GM12878 (cell line): Measurements from ENCODE around the gene ZNF600. TPM values are rescaled to one million over a fixed set of nuclear protein-coding genes. Genes with fewer than 3 reads are reported as not detected.
"Not testable (repeated sequence)": the region's sequence is repeated elsewhere in the genome, so short reads cannot be mapped to it uniquely, and the experiment has no call there.

Experiments
- ATAC-seq: fragments of 200-7000 bp; cut with Tn5 transposase; 3 replicates; pipeline ENCODE4 v1.9.1; 2020; ENCODE audit warnings: mild to moderate bottlenecking, moderate library complexity
- BruUV-seq: library from RNA; stranded (reverse); fragments of 400-500 nt; replicated peaks from 2 replicates; lab custom pipeline; 2021; lab: Mats Ljungman, UMichigan
- CTCF ChIA-PET: fragments of 300-600 bp; sonication (Branson Sonifier 250); formaldehyde crosslinking; extraction: SDS; loops from one replicate; lab custom pipeline; 2021; ENCODE audit warnings: inconsistent platforms; lab: Yijun Ruan, JAX
- POLR2A ChIA-PET: fragments of 350-600 bp; formaldehyde crosslinking; extraction: SDS; loops from one replicate; lab custom pipeline; 2021; ENCODE audit warnings: inconsistent platforms; lab: Charles Lee
- RAD21 ChIA-PET: fragments of 300-600 bp; sonication (Branson Sonifier 250); formaldehyde crosslinking; loops from one replicate; lab custom pipeline; 2023; ENCODE audit warnings: antibody characterized with exemption; ENCODE audit not compliant: unreplicated experiment; lab: Charles Lee
- SMC1A ChIA-PET: fragments of 300-600 bp; sonication (Branson Sonifier 250); formaldehyde crosslinking; loops from one replicate; lab custom pipeline; 2023; ENCODE audit not compliant: unreplicated experiment, uncharacterized antibody; lab: Charles Lee
- DNase-seq: peaks from one replicate; pipeline ENCODE4 v3.0.0-alpha.2; 2011; ENCODE audit warnings: low read depth, low spot score
- FAIRE-seq: peaks from 3 replicates; lab custom pipeline; 2011; peaks lifted over from hg19 to GRCh38; lab: Jason Lieb, UNC
- H2AFZ ChIP-seq: 2 replicates; pipeline ENCODE4 v1.6.0; 2011; ENCODE audit warnings: low read depth, low read length, control low read depth; ENCODE audit not compliant: control insufficient read depth
- H3K27ac ChIP-seq: 2 replicates; pipeline ENCODE4 v1.5.1; 2011; ENCODE audit warnings: control low read depth; ENCODE audit not compliant: control insufficient read depth, insufficient read depth
- H3K27me3 ChIP-seq, 2 experiments: replicated peaks in 1 of 2; 2 replicates each; pipeline versions ENCODE4 v1.6.0 to v1.6.1; 2011; ENCODE audit warnings: low read length in 1 of 2; ENCODE audit not compliant: control insufficient read depth in 2 of 2, insufficient read depth in 2 of 2
- H3K36me3 ChIP-seq, 2 experiments: 2 replicates each; pipeline ENCODE4 v1.5.1; 2011; ENCODE audit warnings: low read length in 1 of 2; ENCODE audit not compliant: control insufficient read depth in 2 of 2, insufficient read depth in 2 of 2
- H3K4me1 ChIP-seq: 2 replicates; pipeline ENCODE4 v1.6.1; 2011; ENCODE audit warnings: mild to moderate bottlenecking, low read length, moderate library complexity, mixed read lengths; ENCODE audit not compliant: control insufficient read depth, insufficient read depth
- H3K4me2 ChIP-seq: 2 replicates; pipeline ENCODE4 v1.6.0; 2011; ENCODE audit warnings: control low read depth; ENCODE audit not compliant: control insufficient read depth, insufficient read depth
- H3K4me3 ChIP-seq: fragments of 200-600 bp; sonication (generic); 2 replicates; pipeline ENCODE4 v1.5.1; 2016
- H3K79me2 ChIP-seq: 2 replicates; pipeline ENCODE4 v1.6.0; 2011; ENCODE audit warnings: low read length; ENCODE audit not compliant: control insufficient read depth, insufficient read depth
- H3K9ac ChIP-seq: 2 replicates; pipeline ENCODE4 v1.8.0; 2011; ENCODE audit warnings: low read length, control low read depth, mixed read lengths; ENCODE audit not compliant: control insufficient read depth, insufficient read depth
- H3K9me3 ChIP-seq: replicated peaks from 3 replicates; pipeline ENCODE4 v1.5.1; 2011; ENCODE audit warnings: mild to moderate bottlenecking, low read length; ENCODE audit not compliant: control insufficient read depth, insufficient read depth
- H4K20me1 ChIP-seq: 2 replicates; pipeline ENCODE4 v1.6.0; 2011; ENCODE audit not compliant: control insufficient read depth, insufficient read depth
- DPF2 ChIP-seq: fragments of 450-650 bp; IDR thresholded peaks from 2 replicates; pipeline ENCODE4 v1.6.1; 2017; ENCODE audit warnings: mild to moderate bottlenecking
- IKZF2 ChIP-seq, 2 experiments: fragments of 450-650 bp; IDR thresholded peaks; 2 replicates each; pipeline ENCODE4 v1.6.1; 2017; ENCODE audit warnings: mild to moderate bottlenecking in 2 of 2, moderate library complexity in 2 of 2
- MYC ChIP-seq: IDR thresholded peaks from 2 replicates; pipeline ENCODE4 v1.6.1; 2011; ENCODE audit warnings: mild to moderate bottlenecking, low read length, moderate library complexity, inconsistent platforms; ENCODE audit not compliant: insufficient read depth, insufficient replicate concordance, insufficient read length, severe bottlenecking
- NFYB ChIP-seq: IDR thresholded peaks from 2 replicates; pipeline ENCODE4 v1.6.1; 2011; ENCODE audit warnings: low read depth, mild to moderate bottlenecking, low read length, improper control_type of control experiment, moderate library complexity; ENCODE audit not compliant: insufficient read depth
- NR2C2 ChIP-seq: IDR thresholded peaks from 2 replicates; pipeline ENCODE4 v1.6.1; 2011; ENCODE audit warnings: borderline replicate concordance, low read depth; ENCODE audit not compliant: control insufficient read depth, insufficient read length
- SREBF2 ChIP-seq: IDR thresholded peaks from 2 replicates; pipeline ENCODE4 v1.6.1; 2012; ENCODE audit warnings: mild to moderate bottlenecking, low read length
- ZNF592 ChIP-seq: fragments of 450-650 bp; IDR thresholded peaks from 2 replicates; pipeline ENCODE4 v1.6.1; 2017; ENCODE audit warnings: mild to moderate bottlenecking, moderate library complexity
- WGBS: methylation state at CpG from one replicate; pipeline ENCODE4 v1.1.6; 2016; ENCODE audit warnings: low lambda C conversion rate; ENCODE audit not compliant: insufficient replicate concordance, insufficient coverage; ENCODE audit errors: missing lambda C conversion rate; 5-methylcytosine and 5-hydroxymethylcytosine counted together
- in situ Hi-C: fragments of 300-500 bp; cut with MboI; formaldehyde crosslinking; loops from 9 replicates; pipeline ENCODE4 v1.14.3; 2018; ENCODE audit warnings: mixed read lengths
- intact Hi-C: fragments of 100-400 bp; cut with micrococcal nuclease; formaldehyde crosslinking; loops from one replicate; pipeline ENCODE4 v1.14.2; 2022; ENCODE audit not compliant: unreplicated experiment
- polyA plus RNA-seq, 11 experiments: library from polyadenylated mRNA; depleted of rRNA in 4 of 11; unstranded in 6 of 11; stranded (reverse) in 5 of 11; fragments of >200 nt; fragmentation: Nextera tagmentation in 4 of 11; fragmentation: Illumina TruSeq in 1 of 11; extraction: Ambion mirVana in 4 of 11; extraction: Trizol in 1 of 11; gene quantifications; 1 replicate in 1 of 11; 2 replicates in 10 of 11; pipeline versions ENCODE4 v1.2.1 to v1.2.3, GENCODE V29; 2011 to 2016; ENCODE audit warnings: inconsistent platforms in 2 of 11, missing spikeins in 2 of 11, low read depth in 1 of 11
- total RNA-seq, 4 experiments: library from RNA; depleted of rRNA in 3 of 4; stranded (reverse); fragments of >200 nt in 3 of 4; fragmentation: Illumina TruSeq in 1 of 4; extraction: Trizol in 1 of 4; gene quantifications; 2 replicates each; pipeline versions ENCODE4 v1.2.1 to v1.2.3, GENCODE V29; 2013 to 2021

ZNF600 gene
- total and polyA plus RNA-seq, 10 of the 15 experiments (the other 5 are each of a cell fraction or from before 2014, with no cell fraction given): 9.5 to 25.6 (median 11.9) TPM

- CTCF ChIA-PET, intact Hi-C loops, BruUV-seq, H3K27ac ChIP-seq, H3K9me3 ChIP-seq, SMC1A ChIA-PET, H2AFZ ChIP-seq, H4K20me1 ChIP-seq, RAD21 ChIA-PET, H3K4me2 ChIP-seq, H3K4me3 ChIP-seq, H3K36me3 ChIP-seq, FAIRE-seq, H3K27me3 ChIP-seq, DNase-seq, ATAC-seq, in situ Hi-C loops, H3K9ac ChIP-seq, POLR2A ChIA-PET, H3K4me1 ChIP-seq, H3K79me2 ChIP-seq: not testable (repeated sequence)
- whole genome bisulfite sequencing: 81% methylated on average over 7 of the region's 7 CpGs
Measured at GRCh38 chr19:52829866-52830265, 43.3 kb upstream of the ZNF600 start.

- ChIA-PET SMC1A (no interaction called here), POLR2A (no interaction called here)
- no peaks in the 10 kb centered on the region for H3K27me3 ChIP-seq
- peaks cover 4% of the 10 kb centered on the region for H3K79me2 ChIP-seq
- no peak overlapping the region for H2AFZ ChIP-seq
- FAIRE-seq: no peak
- in situ Hi-C loops: no loop called here
- TF ChIP-seq SREBF2 (no peak), ZNF592 (no peak), NR2C2 (no peak), NFYB (no peak), IKZF2 (IDR thresholded peaks at IDR 0.05) (no peak), DPF2 (no peak), MYC (no peak)
- TF ChIP-seq, all 136 proteins: peak for 0
- DNase-seq: no peak
- no peaks in the 10 kb centered on the region for H3K4me1 ChIP-seq
- intact Hi-C loops: no loop called here
- ChIA-PET RAD21 (no interaction called here), CTCF (no interaction called here)
- 82% methylated on average over 5 of the region's 5 CpGs for WGBS
- peaks cover 3% of the 10 kb centered on the region; the same call in 2 of the 3 replicates for H3K9me3 ChIP-seq
- no peak overlapping the region for H3K27ac ChIP-seq
- BruUV-seq: no TSS peak
- H3K9ac ChIP-seq: no peak overlapping the region
- H3K36me3 ChIP-seq: no peaks in the 10 kb centered on the region
- H3K4me2 ChIP-seq: no peak overlapping the region
- ATAC-seq: no peak
- H4K20me1 ChIP-seq: no peaks in the 10 kb centered on the region
- no peak overlapping the region for H3K4me3 ChIP-seq
Measured at GRCh38 chr19:52825765-52826164, 39.2 kb upstream of the ZNF600 start.
